Measurements from ENCODE around the gene FBXL7. TPM values are rescaled to one million over a fixed set of nuclear protein-coding genes. Genes with fewer than 3 reads are reported as not detected.

FBXL7 gene
- total RNA-seq, 1 experiment from 2014 or later, result not detected

DNA sequence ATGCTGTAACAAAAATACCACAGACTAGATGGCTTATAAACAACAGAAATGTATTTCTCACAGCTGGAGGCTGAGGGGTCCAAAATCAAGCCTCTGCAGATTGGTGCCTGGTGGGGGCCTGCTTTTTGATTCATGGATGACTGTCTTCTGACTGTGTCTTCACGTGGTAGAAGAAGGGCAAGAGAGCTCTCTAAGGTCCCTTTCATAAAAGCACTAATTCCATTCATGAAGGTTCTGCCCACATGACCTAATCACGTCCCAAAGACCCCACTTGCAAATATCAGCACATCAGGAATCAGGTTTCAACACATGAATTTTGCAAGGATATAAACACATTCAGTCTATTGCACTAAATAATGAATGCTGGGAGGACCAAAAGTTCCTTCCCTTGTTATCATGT is 401.2 kb downstream of the FBXL7 start:
- ATAC-seq (no peak), DNase-seq (ENCODE audit: low read depth, low spot score) (no peak)
- Histone ChIP-seq H3K27ac (ENCODE audit: low read length) (no peak overlapping the region), H3K27me3 (ENCODE audit: control insufficient read depth, insufficient read depth, low read length) (no peaks in the 10 kb centered on the region), H3K36me3 (ENCODE audit: control insufficient read depth, insufficient read depth, low read length) (no peaks in the 10 kb centered on the region), H3K9me3 (ENCODE audit: control insufficient read depth, insufficient read depth, low read depth, low read length) (no peaks in the 10 kb centered on the region), H3K4me1 (ENCODE audit: control insufficient read depth, insufficient read depth, low read length) (no peaks in the 10 kb centered on the region), H3K4me3 (ENCODE audit: low read depth in 2 of 2, low read length in 2 of 2) (no peak overlapping the region)
- BruUV-seq (replicated peaks), result no TSS peak
- ChIA-PET CTCF (no interaction called here), POLR2A (no interaction called here)
- no peak for TF ChIP-seq REST (IDR thresholded peaks at IDR 0.05; ENCODE audit: insufficient read depth in 1 of 2, low read depth in 2 of 2, low read length in 1 of 2)
- no peak for TF ChIP-seq TCF7L2 (IDR thresholded peaks at IDR 0.05; ENCODE audit: low read depth, low read length)
- no peak for TF ChIP-seq SIN3A (IDR thresholded peaks at IDR 0.05; ENCODE audit: borderline replicate concordance, insufficient read depth, low read depth, low read length)
- no peak for TF ChIP-seq POLR2AphosphoS5 (IDR thresholded peaks at IDR 0.05; ENCODE audit: low read depth, low read length)
- TF ChIP-seq, protein P1, sequence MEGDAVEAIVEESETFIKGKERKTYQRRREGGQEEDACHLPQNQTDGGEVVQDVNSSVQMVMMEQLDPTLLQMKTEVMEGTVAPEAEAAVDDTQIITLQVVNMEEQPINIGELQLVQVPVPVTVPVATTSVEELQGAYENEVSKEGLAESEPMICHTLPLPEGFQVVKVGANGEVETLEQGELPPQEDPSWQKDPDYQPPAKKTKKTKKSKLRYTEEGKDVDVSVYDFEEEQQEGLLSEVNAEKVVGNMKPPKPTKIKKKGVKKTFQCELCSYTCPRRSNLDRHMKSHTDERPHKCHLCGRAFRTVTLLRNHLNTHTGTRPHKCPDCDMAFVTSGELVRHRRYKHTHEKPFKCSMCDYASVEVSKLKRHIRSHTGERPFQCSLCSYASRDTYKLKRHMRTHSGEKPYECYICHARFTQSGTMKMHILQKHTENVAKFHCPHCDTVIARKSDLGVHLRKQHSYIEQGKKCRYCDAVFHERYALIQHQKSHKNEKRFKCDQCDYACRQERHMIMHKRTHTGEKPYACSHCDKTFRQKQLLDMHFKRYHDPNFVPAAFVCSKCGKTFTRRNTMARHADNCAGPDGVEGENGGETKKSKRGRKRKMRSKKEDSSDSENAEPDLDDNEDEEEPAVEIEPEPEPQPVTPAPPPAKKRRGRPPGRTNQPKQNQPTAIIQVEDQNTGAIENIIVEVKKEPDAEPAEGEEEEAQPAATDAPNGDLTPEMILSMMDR (IDR thresholded peaks at IDR 0.05), result no peak
- intact Hi-C loops (cut with micrococcal nuclease; ENCODE audit: unreplicated experiment), result no loop called here
- in situ Hi-C loops (cut with HindIII; ENCODE audit: low pct_unique_long_range_greater_than_20kb, low sequenced_read_pairs), result no loop called here

DNA sequence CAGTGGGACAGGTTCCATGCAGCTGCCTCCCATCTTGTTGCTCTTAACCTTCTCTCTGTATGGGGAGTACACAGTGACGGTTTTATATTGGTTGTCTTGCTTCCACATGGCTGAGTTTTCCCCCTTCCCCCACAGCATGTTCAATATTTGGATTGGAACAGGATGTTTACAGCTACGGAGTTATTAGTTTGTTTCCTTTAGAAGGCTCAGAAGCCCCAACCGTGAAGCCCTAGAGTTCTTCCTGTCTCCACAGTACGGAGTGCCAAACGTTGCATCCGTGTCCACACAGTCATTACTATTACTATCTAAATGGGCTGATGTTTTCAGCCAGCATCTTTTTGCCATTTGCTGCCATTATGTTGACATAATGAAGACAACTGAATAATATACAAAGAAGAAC is 402.1 kb downstream of the FBXL7 start:
- in situ Hi-C loops (cut with HindIII; ENCODE audit: low pct_unique_long_range_greater_than_20kb, low sequenced_read_pairs), result no loop called here

More for the DNA sequence above, 402.1 kb downstream of the FBXL7 start:
- H3K27me3 ChIP-seq (ENCODE audit: control insufficient read depth, insufficient read depth, low read length), result no peaks in the 10 kb centered on the region
- ChIA-PET CTCF (no interaction called here), POLR2A (no interaction called here)
- H3K4me3 ChIP-seq (ENCODE audit: low read depth in 2 of 2, low read length in 2 of 2), result no peak overlapping the region
- no peaks in the 10 kb centered on the region for H3K36me3 ChIP-seq (ENCODE audit: control insufficient read depth, insufficient read depth, low read length)
- H3K4me1 ChIP-seq (ENCODE audit: control insufficient read depth, insufficient read depth, low read length), result no peaks in the 10 kb centered on the region
- DNase-seq (ENCODE audit: low read depth, low spot score) (no peak), ATAC-seq (no peak)
- BruUV-seq (replicated peaks), result no TSS peak
- H3K9me3 ChIP-seq (ENCODE audit: control insufficient read depth, insufficient read depth, low read depth, low read length), result no peaks in the 10 kb centered on the region
- intact Hi-C loops (cut with micrococcal nuclease; ENCODE audit: unreplicated experiment), result no loop called here
- TF ChIP-seq, protein P1 (IDR thresholded peaks at IDR 0.05), result no peak
- TF ChIP-seq REST (IDR thresholded peaks at IDR 0.05; ENCODE audit: insufficient read depth in 1 of 2, low read depth in 2 of 2, low read length in 1 of 2) (no peak), TCF7L2 (IDR thresholded peaks at IDR 0.05; ENCODE audit: low read depth, low read length) (no peak), POLR2AphosphoS5 (IDR thresholded peaks at IDR 0.05; ENCODE audit: low read depth, low read length) (no peak), SIN3A (IDR thresholded peaks at IDR 0.05; ENCODE audit: borderline replicate concordance, insufficient read depth, low read depth, low read length) (no peak)
- no peak overlapping the region for H3K27ac ChIP-seq (ENCODE audit: low read length)

All from Panc1 (cell line).